Activated T-helper 1 cell treated with Interleukin-2 at 50 U/mL for 16 hours (primary cell): ENCODE results near the gene TMEM37.

Experiments
- DNase-seq: peaks from one replicate; pipeline ENCODE4 v3.0.0-alpha.2; 2020; ENCODE audit warnings: low read depth

TMEM37 gene

DNA sequence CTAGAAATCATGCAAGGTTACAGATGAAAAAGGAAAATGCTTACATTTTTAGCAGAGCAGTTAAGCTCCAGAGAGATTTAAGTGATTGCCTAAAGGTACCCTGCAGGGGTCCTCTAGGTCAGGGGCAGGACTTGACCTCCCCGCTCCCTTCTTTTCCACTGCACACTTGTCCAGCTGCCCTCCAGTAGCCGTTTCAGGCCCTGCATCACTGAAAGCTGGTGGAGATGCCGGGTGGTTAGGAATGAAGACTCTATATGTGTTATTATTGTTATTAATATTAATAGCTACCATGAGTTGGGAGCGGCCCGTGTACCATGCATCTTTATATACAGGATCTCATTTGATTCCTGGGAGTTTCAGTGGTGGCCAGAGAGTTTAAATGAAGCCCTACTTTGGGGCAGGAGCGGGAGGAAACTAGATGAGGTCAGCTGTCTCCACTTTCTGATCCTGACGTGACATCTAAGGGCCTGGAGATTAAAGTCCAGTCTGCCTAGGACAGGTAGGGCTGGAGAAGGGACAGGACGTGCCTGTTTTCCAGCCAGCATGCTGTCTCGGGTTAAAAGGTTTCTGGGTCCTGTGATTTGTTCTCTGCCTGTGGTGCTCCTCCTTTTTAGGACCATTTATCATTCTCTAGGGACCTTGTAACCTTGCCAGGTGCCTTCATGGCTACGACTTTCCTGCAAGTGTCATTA, 2.1 kb downstream of the TMEM37 start:
- no peak for DNase-seq

DNA sequence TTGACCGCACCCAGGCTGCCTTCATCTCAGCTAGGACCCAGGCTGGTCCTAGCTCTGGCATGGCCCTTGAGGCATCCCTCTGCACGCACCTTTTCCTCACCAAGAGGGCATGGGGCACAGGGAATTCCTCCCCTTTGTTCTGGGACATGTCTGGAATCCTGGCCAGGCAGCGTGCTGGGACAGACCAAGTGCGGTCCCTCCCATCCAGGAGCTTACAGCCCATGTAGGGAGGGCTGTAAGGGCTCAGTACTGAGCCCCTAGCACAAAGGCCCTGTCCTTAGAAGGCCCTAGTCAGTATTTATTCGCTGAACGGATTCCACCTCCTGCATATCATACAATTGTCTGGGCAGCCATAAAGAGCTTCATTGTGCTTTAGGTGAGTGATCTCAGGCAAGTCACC, 3.0 kb downstream of the TMEM37 start:
- DNase-seq, result no peak

DNA sequence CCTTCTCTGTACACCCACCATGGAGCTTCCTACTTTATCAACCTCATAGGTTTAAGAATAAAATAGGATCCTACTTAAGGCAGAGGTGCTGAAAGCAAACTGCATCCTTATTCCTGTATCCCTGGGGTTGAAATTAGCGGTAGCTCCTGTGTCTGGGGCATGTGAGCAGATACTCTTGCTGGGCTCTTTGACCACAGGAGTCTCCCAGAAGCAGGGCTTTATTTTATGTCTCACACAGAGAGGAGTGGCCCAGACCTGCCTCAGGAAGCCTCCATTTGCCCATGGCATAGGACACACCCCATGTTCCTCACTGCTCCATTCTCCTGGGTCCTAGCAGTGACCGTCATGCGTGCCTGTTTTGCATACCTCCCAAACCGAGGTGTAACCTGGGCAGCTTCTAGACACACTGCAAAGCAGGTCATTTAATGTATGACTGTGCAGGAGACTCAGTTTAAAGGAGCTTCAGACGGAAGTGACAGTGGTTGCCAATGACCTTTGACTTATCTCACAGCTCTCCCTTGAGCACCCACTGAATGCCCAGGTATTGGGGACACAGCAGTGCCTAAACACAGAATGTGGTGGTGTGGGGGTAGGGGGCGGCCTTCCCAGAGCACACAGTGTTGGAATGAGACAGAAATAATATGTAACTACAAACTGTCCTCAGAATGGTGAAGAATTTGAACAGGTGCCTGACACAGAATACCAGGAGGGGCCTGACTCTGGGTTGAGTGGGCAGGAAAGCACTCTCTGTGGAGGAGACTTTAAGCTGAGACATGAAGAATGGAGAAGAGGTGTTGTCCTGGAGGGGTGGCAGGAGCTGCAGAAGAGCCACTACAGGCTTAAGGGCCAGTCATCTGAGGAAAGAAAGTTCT, 3.7 kb downstream of the TMEM37 start:
- DNase-seq, result no peak

DNA sequence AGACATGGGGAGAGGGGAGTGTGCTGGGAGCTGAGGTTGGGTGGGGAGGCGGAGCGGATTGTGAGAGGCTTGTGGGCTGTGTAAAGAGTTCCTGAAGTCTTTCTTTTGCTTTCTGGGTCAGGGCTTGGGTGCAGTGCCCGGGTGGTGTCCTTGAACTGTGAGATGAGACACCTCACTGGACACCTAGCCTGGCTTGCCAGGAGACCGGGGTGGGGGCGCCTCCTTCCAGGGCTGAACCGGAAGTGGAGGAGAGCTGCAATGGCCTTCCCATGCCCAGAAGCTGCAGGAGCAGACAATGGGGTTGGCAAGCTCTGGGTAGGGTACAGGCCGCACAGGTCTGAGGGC, 4.3 kb downstream of the TMEM37 start:
- no peak for DNase-seq

DNA sequence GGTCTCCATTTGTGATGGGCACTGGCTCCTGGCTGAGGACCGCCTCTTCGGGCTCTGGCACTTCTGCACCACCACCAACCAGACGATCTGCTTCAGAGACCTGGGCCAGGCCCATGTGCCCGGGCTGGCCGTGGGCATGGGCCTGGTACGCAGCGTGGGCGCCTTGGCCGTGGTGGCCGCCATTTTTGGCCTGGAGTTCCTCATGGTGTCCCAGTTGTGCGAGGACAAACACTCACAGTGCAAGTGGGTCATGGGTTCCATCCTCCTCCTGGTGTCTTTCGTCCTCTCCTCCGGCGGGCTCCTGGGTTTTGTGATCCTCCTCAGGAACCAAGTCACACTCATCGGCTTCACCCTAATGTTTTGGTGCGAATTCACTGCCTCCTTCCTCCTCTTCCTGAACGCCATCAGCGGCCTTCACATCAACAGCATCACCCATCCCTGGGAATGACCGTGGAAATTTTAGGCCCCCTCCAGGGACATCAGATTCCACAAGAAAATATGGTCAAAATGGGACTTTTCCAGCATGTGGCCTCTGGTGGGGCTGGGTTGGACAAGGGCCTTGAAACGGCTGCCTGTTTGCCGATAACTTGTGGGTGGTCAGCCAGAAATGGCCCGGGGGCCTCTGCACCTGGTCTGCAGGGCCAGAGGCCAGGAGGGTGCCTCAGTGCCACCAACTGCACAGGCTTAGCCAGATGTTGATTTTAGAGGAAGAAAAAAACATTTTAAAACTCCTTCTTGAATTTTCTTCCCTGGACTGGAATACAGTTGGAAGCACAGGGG, 5.5 kb downstream of the TMEM37 start:
- no peak for DNase-seq

DNA sequence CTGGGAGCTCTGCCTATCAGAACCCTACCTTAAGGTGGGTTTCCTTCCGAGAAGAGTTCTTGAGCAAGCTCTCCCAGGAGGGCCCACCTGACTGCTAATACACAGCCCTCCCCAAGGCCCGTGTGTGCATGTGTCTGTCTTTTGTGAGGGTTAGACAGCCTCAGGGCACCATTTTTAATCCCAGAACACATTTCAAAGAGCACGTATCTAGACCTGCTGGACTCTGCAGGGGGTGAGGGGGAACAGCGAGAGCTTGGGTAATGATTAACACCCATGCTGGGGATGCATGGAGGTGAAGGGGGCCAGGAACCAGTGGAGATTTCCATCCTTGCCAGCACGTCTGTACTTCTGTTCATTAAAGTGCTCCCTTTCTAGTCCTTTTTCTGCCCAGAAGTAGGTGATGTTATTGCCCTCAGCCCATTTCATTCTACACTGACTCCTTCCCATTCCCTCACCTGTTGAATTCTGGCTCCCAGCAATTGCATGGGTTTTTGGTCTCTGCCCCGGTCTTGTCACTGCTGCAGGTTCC, 6.5 kb downstream of the TMEM37 start:
- DNase-seq, result no peak

DNA sequence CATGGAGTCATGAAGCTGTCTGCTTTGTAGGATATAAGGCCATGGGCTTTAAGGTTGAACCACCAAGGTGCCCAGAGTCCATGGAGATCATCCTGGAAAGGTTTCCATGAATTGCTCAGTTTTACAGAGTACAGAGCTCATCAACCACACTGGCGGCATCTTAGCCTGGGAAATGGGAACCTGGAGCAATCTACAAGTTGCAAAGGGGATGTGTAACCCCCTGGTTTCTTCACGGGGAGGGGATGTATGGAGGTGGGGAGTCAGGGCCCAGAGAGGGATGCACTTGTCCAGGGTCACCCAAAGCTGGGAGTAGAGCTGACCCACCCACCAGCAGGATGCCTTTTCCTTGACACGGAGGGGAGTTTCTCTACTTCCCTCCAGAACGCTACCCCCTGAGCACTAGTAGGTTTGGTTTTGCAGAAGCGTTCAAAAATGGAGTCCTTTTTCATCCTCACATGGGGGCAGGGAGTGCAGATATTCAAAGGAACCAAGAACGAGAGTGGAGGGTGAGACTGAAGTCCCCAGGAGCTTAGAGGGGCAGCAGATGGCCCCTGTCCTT, 7.2 kb downstream of the TMEM37 start:
- no peak for DNase-seq

DNA sequence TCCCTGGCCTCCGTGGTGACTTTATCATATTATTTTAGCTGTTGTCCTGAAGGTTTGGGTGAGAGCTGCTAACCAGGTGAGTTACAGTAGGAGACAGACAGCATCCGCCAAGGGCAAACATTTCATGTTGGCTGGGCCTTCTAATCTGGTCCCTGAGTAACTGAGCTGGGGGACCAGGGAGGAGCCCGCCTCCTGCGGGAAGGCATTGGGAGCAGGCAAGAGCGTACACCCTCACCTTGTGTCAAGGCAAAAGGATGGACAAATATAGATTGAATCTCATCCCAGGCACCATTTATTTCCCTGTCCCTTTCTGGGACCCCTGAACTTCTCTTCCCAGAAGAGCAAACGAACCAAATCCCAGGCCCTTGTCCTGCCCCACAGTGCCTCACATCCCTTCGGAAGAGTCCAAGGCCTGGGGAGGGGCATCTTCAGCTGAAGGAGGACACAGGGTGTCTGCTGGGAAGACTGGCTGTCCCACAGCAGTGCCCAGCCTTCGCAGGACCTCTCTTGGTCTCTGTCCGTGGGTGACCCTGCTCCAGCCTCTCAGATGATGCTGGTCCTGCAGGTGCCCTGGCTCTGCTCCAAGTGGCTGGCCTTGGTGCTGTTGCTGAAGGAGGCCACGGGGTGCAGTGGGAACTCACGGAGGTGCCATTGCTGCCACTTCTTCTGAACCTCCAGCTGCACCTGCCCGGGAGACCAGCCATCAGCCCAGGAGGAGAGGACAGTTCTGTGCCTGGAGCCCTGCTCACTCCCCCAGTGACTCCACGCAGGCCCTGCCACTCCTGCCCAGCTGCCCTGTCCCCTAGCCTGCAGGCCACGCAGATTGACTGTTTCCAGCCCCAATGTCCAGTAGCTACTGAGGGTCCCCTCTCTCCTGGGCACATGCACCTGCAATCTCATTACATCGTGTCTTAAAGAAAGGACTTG, 8.2 kb downstream of the TMEM37 start:
- no peak for DNase-seq

DNA sequence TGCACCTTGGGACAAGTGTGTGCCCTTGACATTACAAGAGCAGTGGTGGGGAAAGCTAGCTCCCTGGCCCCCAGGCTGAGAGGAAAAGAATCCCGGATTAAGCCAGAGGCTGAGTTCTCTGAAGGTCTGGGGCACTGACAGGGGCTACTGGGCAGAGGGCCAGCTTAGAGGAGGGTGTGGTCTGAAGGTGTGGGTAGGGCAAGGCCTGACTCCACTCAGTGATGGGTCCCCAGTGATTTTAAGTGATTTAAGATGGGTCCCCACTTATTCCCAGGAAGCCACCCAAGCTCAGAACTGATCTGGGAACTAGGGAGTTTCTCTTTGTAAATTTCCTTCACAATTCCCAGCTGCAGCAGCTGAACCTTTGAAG, 8.8 kb downstream of the TMEM37 start:
- DNase-seq, result no peak

DNA sequence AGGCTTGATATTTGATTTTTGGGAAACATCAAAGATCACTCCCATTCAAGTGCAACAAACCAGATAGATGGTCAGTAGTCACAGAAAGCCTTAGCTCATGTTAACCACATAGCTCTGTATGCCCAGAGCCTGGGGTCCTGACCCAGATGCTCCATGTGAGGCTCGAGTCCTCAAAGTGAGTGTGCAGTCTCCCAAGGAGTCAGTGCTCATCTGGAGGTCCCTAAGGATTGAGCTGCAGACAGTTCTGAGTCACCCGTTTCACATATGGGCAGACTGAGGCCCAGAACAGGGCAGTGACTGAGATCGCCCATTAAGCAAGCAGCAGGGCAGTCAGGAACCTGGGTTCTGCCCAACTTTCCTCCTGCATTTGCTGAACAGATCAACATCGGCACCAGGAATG, 9.2 kb downstream of the TMEM37 start:
- no peak for DNase-seq

DNA sequence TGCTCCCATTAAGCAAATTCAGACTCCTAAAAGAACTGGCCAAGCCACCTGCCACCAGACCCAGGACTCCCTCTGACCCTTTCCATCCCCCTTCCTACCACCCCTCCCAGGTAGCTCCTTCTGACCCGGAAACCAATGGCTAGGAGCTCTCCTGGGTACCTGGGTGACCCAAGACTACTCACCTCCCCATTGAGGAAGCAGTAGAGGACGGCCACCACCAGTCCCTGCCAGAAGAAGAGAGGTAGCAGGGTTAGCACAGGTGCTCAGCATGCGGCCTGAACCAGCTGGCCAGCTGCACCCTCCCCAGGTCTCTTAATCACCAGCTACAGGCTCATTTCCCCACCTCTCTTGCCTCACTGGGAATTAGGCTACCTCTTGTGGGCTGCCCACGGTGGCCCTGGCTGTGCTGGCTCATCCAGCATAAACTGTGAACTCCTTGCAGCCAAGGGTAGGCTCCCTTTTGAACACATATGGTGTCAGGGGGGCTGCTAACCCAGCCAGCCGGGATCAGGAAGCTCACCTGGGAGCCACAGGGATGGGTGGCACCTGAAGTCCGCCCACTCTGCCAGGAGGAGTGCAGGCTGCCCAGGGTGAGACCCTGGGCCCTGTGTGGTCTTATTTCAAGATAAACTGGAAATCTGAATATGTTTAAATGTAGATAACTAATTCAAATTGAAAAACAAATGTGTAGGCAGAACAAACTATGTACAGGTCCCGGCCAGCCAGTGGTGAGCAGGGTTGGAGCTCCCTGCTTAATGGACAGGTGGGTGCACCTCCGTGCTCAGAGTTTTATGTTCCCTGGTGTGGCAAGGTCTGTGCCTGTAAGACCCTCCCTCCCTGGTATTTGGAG, 9.9 kb downstream of the TMEM37 start:
- DNase-seq, result no peak

DNA sequence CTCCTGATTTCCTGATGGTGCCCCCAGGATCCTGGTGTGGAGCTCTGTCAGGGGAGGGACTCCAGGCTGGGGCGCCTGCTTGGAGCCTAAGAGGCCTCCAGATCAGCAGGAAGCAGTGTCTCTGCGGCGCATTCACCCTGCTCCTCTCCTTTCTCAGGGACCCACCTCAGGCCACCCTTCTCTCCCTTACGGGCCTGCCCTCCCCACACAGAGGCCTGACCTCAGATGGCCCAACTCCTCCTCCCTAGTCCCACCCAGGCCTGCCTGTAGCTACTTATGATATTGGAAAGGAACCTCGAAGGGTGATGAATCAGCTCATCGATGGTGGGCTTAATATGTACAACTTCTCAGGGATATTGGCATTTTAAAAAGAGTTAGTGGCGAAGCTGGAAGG, 10.6 kb downstream of the TMEM37 start:
- DNase-seq, result no peak

DNA sequence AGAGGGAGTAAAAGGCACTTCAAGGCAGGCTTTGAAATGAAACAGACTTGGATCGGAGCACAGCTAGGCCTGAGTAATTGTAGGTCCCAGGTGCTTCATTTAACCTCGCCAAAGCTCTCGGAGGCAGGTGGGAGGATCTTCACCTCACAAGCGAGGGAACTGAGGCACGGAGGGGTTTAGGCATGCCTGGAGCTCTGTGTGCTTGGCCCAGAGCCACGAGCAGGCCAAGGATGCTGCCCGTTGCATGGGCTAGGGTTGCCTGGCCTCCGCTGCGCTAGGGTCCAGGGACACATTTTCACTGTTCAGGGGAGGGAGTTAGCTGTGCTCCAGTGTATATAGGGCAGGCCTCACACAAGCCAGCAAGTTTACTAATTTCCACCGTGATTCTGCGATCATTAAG, 11.2 kb downstream of the TMEM37 start:
- no peak for DNase-seq

DNA sequence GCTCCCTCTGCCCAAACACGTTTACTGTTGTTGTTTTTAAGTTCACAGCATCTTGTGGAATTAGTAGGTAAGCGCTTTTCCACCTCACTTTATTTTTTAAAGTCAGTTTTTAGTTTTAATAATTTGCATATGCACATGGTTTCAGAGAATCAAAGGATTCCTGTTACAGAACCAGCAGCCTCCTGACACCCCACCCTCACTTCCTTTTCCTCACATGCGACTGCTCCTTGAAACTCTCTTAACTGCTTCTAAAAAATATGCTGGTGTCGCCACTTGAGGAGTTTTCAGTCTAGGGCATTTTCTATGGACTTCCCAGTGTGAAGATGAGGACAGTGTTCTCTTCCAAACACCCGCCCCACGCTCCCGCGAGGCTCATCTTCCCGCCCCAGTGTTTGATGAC, 14.4 kb downstream of the TMEM37 start:
- no peak for DNase-seq

DNA sequence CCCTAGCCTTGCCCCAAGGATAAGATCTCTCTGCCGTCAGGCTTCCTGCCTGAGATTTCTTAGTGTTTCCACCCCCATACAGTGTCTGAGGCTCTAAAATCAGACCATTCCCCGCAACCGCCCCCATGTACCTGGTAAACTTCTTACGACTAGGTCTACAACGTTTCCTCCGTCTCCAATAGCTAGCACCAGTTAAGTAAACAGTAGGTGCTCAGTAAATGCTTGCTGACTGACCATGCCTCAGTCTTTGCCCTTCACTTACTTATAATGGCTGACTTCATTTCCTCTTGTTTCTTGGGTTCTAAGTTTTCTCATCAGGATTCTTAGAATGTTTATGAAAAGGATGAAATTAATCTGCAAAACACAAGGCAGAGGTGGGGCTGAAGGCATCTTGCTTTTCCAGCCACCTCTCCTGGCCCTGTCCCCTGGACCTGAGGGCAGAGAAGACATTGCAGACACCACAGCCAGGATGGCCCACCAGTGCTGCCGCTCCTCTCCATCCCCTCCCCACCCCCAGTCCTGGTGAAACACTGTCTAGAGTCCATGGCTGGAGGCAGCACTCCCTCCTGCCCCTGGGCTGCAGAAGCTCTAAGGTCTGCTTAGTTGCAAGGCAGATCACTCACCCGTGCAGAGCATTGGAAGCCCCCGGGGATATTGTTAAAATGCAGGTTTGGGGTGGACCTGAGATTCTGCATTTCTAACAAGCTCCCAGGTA, 16.9 kb downstream of the TMEM37 start:
- DNase-seq, result no peak

DNA sequence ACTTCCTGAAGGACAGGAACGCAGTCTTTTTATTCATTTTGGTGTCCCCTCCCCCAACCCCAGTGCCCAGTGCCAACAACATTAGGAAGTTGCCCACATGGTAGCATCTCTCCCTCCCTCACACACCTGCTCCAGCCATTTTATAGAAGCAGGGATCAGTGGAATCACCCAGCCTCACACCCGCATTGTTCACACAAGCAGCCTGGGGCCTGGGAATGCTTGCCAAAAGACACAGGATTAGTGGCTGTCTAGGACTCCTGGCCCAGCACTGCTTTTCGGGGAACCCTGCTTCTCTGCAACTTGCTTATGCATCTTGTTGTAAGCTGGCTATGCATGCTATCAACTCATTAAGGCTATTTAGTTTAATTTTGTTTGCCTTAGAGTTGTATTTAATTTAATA, 17.9 kb downstream of the TMEM37 start:
- DNase-seq, result no peak

DNA sequence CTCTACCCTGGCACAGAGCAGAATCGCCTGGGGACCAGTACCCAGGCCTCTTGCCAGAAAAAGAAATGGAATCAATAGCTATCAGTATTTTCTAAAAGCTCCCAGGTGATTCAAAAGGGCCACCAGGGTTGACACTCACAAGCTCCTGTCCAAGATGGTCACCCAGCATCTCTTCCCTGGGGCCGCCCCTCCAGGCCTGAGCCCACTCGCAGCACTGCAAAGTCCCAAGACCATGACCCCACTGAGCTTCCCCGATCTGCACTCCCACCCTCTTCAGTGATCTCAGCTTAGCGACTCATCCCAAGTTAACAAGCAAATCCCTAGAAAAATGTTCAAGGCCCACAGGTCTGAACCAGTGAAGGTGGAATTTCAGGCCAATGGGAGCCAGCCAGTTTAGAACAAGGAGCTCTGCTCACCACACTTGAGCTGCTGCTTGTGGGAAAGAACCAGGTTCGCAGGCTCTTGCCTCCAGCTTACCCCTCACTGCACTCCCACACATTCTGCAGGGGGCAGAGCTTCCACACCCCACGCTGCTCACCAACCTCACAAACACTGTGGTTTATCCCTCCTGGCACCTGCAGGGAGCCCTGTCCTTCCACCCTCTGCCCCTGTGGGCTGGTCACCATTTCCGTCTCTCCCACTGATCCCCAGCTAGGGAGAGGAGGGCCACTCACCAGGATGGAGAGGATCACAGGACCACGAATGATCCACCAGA, 19.8 kb downstream of the TMEM37 start:
- DNase-seq, result no peak

DNA sequence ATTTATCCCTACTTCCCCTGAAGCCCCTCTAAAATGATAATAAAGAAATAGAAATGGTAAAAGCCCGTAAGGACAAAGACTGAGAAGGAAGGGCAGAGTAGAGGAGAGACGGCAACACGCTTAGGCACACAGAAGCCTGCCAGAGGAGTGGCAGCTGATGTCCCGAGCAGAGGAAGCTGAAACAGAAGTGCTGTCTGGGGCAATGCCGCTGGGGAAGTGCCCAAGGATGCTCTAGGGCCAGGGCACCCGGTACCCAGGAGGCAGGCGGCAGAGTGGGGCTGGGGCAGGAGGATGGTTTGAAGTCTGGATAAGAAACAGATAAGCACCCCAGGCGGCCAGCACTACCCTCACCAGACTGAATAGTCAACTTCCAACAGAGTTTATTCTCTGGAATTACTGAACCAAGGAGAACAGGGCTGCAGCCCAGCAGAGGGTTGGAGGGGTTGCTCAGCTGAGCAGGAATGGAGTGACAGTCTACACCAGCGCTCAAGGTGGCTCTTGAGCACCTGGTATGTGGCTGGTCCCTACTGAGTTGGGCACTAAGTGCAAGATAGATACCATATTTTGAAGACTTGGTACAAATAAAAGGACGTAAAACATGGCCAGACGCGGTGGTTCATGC, 22.4 kb downstream of the TMEM37 start:
- DNase-seq, result no peak
